Muscle layer of duodenum (tissue), 2 donors: ENCODE data around the gene RAE1.
"Not testable (repeated sequence)": the region's sequence is repeated elsewhere in the genome, so short reads cannot be mapped to it uniquely, and the experiment has no call there.

Source experiments
- H3K27ac ChIP-seq: one replicate; pipeline ENCODE4 v1.7.0; 2013; ENCODE audit warnings: mild to moderate bottlenecking, low read length
- H3K27me3 ChIP-seq: one replicate; pipeline ENCODE4 v1.7.0; 2013; ENCODE audit warnings: low read depth, mild to moderate bottlenecking, control low read depth, low read length
- H3K36me3 ChIP-seq, 2 donors: one replicate each; pipeline ENCODE4 v1.7.0; 2013; ENCODE audit warnings: low read length in 2 of 2, control low read depth in 1 of 2, mild to moderate bottlenecking in 1 of 2; ENCODE audit not compliant: insufficient read depth in 2 of 2, control insufficient read depth in 1 of 2
- H3K4me1 ChIP-seq, 2 donors: one replicate each; pipeline ENCODE4 v1.7.0; 2013; ENCODE audit warnings: low read length in 2 of 2, mild to moderate bottlenecking in 2 of 2, control low read depth in 1 of 2, moderate library complexity in 1 of 2; ENCODE audit not compliant: insufficient read depth in 2 of 2, control insufficient read depth in 1 of 2
- H3K4me3 ChIP-seq, 2 donors: one replicate each; pipeline ENCODE4 v1.7.0; 2013; ENCODE audit warnings: low read length in 2 of 2, low read depth in 1 of 2, mild to moderate bottlenecking in 1 of 2
- H3K9me3 ChIP-seq, 2 donors: one replicate each; pipeline ENCODE4 v1.7.0; 2013; ENCODE audit warnings: low read length in 2 of 2, control low read depth in 1 of 2, mild to moderate bottlenecking in 1 of 2; ENCODE audit not compliant: control insufficient read depth in 1 of 2
- donor health status: healthy.

Gene RAE1

DNA sequence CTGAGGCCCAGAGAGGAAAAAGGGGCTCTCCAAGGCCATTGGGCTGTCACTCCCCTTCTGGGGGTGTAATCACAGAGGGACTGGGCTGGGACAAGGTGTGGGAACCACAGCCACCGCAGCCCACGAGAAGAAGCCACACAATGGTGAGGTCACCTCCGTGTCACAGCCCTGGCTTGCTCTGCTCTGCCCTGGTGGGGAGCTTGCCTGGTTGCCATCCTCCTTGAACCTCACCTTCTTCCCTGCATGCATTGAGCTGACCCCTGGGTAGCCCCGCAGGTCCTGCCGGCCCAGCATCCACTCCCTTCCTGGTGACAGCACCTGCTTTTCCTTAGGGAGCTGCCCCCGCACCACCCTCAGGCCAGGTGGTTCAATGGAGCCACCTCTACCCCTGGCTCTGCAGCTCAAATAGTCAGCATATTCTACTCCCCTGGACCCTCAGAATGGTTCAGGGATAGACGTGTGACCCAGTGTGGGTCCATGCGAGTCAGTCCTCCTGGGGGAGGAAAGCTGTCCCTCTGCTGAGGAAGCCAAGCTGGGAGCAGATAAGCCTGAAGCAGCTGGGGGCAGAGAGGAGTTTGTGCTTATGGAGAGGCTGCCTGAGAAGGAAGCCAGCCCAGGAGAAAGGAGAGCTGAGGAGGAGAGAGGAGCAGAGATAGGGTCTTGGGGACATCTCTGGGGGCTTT, 61.4 kb downstream of the RAE1 start:
- H3K27ac ChIP-seq = no peak overlapping the region
- H3K4me1 ChIP-seq = peaks cover 0 to 30% of the 10 kb centered on the region in 2 donors
- H3K27me3 ChIP-seq = no peaks in the 10 kb centered on the region
- no peaks in the 10 kb centered on the region for H3K9me3 ChIP-seq
- peaks cover 5 to 20% of the 10 kb centered on the region in 2 donors for H3K36me3 ChIP-seq
- H3K4me3 ChIP-seq = no peak overlapping the region

DNA sequence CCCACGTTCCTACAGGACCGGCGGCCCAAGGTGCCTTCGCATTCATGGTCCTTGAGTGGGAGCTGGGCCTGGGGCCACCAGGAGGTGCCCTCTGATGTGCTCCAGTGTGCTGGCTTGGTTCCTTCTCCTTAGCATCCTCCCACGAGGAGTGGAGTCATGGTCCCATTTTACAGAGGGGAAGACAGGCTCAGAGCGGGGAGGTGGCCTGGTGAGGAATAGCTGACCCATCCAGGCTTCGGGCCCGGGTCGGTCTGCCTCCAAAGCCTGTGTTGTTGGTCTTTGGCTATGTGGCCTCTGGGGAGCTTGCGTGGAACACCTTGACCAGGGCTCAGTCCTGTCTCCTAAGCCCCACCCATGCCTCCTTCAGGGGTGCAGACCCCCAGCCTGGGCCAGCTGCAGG, 62.9 kb downstream of the RAE1 start:
- peaks cover 0 to 15% of the 10 kb centered on the region in 2 donors for H3K4me1 ChIP-seq
- H3K36me3 ChIP-seq = peaks cover 0 to 6% of the 10 kb centered on the region in 2 donors
- H3K27ac ChIP-seq = no peak overlapping the region
- no peak overlapping the region for H3K4me3 ChIP-seq
- no peaks in the 10 kb centered on the region for H3K9me3 ChIP-seq
- no peaks in the 10 kb centered on the region for H3K27me3 ChIP-seq

DNA sequence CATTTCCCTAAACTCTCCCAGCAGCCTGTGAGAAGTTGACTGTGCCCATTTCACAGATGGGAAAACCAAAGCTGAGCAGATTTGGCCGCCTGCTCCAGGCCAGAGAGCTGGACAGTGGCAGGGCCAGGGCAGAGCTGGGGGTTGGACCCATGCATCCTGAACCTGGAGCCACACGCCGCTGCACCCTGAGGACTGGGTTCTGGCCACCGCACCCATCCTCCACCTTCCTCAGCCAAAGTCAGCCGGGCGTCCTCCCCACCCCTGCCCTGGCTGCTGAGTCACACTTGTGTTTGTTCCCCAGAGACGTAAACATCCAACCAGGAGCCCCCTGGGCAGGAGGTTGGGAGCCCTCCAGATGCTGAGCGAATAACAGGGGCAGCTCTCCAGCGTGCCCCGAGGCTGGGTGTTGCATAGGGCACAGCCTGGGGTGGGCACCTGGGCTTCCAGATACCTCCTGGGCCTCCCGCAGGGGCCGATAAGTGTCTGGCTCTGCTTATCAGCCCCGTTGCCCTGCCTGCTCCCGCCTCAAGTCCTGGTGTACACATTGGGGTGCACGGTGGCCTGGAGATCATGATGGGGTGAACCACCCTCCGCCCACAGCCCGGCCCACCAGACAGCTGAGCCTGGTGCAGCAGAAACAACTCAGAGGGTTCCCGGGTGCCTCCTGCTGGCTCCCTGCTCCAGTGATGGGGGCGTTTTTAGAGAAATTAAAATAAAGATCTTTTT, 64.0 kb downstream of the RAE1 start:
- Histone ChIP-seq H3K27ac (no peak overlapping the region), H3K27me3 (no peaks in the 10 kb centered on the region), H3K9me3 (no peaks in the 10 kb centered on the region), H3K36me3 (no peaks in the 10 kb centered on the region), H3K4me1 (peaks cover 0 to 8% of the 10 kb centered on the region in 2 donors), H3K4me3 (no peak overlapping the region)

DNA sequence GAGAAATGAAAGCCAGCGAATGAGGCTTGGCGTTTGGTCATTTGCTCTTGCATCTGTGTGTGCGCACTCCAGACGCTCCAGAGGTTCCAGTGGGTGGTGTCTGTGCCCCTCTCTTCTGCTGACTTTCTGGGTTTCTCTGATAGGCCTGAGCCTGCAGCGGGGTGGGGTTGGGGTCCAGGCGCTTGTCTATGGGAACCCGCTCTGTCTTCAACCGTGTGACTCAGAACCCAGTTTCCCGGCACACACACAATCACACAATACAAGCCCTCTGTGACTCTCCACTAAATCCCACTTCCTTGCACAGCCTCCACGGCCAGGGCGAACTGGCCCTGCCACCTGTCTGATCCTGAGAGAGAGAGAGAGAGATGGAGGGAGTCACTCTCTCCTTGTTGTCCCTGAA, 64.7 kb downstream of the RAE1 start:
- Histone ChIP-seq H3K27ac (no peak overlapping the region), H3K4me3 (no peak overlapping the region), H3K9me3 (no peaks in the 10 kb centered on the region), H3K36me3 (no peaks in the 10 kb centered on the region), H3K27me3 (no peaks in the 10 kb centered on the region), H3K4me1 (peaks cover 0 to 8% of the 10 kb centered on the region in 2 donors)

DNA sequence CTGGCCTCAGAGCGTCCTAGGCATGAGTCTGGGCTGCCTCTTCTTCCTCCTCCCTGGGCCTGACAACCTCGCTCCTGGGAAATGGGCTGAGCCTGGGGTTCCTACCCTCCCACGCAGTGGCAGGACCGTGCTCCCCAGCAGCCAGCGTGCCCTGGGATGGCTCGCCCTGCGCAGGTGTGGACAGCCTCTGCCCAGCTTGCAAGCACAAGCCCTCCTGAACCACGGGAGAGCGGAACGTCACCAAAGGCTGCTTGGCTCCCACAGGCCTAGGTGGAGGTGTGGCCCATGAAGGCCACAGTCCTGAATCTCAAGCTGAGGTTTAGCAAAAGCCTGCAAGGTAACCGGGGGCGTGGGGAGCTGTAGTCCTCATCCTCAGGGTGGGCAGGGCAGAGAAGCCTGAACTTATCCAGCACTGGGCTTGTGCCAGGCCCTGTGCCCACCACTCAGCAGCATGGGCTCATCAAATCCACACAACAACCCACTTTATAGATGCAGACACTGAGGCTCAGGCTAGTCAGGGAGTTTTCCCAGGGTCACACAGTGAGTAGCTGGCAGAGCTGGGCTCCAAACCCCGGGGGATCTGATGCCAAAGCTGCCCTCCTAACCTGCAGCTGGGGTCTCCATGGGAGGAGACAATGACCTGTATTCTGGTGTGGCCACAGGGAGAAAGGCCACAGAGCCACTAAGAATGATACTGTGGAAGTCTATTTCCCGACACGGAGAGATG, 65.4 kb downstream of the RAE1 start:
- H3K27me3 ChIP-seq = no peaks in the 10 kb centered on the region

DNA sequence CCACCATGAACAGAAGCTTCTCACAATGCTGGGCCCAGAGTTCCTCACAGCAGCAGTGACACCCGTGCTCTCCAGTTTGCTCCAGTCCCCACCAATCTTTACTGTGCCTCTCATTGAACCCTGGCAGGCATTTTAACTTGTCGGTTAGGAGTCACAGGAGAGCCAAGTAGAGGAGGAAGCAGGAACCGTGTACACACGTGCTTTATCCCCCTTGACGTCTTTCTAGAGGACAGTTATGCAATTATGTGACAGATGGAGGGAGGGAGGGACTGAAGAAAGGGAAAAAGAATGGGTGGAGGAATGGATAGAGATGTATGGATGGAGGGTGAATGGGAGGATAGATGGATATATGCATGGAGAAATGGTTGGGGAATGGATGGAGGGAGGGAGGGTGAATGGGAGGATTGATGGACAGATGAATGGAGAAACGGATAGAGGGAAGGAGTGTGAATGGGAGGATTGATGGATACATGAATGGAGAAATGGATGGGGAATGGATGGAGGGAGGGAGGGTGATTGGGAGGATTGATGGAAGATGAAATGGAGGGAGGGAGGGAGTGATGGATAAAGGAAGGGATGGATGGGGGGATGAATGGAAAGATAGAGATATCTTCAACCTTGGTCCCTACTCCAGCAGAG, 66.1 kb downstream of the RAE1 start:
- Histone ChIP-seq H3K27me3 (no peaks in the 10 kb centered on the region), H3K4me1 (peaks cover 0 to 8% of the 10 kb centered on the region in 2 donors), H3K27ac (no peak overlapping the region), H3K4me3 (no peak overlapping the region), H3K9me3 (no peaks in the 10 kb centered on the region), H3K36me3 (no peaks in the 10 kb centered on the region)

More for the DNA sequence above, 65.4 kb downstream of the RAE1 start:
- Histone ChIP-seq H3K4me1 (peaks cover 0 to 8% of the 10 kb centered on the region in 2 donors), H3K36me3 (no peaks in the 10 kb centered on the region), H3K4me3 (no peak overlapping the region), H3K27ac (no peak overlapping the region), H3K9me3 (no peaks in the 10 kb centered on the region)

DNA sequence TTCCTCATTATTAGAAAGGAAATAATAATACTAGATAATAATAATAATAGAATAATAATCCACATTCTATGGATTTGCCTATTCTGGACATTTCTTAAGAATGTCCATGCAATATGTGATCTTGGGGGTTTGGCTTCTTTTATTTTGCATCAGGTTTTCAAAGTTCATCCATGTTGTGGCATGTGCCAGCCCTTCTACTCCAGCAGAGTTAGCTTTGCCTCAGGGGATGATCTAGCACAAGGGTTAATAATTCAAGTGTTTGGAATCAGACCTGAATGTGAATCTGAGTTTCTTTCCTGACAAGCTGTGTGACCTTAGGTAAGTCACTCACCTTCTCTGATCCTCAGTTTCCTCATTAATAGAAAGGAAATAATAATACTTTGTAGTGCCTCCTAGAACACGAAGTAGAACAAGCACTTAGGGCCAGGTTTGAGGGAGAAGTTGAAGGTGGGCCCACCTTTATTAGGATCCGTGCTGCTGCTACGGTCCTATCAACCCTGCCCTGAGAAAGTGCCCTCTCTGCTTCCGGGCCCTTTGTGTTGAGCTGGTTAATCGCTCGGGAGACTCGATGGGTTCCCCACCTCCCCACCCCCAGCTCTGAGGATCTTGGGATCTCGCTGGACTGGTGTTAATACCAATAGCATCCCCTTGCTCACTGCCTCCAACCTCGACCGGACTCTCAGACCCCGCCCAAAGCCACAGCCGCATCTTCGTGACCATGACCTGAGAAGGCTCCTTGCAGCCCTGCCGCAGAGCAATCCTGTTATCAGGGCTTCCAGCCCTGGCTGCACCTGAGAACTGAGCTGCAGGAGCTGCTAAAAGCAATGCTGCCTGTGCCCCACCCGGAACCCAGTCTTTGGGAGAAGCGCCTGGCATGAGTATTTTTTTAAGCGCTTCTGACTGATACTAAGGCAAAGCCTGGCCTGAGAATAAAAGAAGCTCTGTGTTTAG, 67.0 kb downstream of the RAE1 start:
- Histone ChIP-seq H3K36me3 (no peaks in the 10 kb centered on the region), H3K4me3 (no peak overlapping the region), H3K4me1 (peaks cover 0 to 8% of the 10 kb centered on the region in 2 donors), H3K9me3 (no peaks in the 10 kb centered on the region), H3K27ac (no peak overlapping the region), H3K27me3 (no peaks in the 10 kb centered on the region)

DNA sequence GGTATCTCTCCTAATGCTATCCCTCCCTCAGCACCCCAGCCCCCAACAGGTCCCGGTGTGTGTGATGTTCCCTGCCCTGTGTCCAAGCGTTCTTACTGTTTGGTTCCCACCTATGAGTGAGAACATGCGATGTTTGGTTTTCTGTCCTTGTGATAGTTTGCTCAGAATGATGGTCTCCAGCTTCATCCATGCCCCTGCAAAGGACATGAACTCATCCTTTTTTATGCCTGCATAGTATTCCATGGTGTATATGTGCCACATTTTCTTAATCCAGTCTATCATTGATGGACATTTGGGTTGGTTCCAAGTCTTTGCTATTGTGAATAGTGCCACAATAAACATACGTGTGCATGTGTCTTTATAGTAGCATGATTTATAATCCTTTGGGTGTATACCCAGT, 68.4 kb downstream of the RAE1 start:
- H3K36me3 ChIP-seq, H3K27me3 ChIP-seq, H3K9me3 ChIP-seq, H3K4me1 ChIP-seq, H3K4me3 ChIP-seq, H3K27ac ChIP-seq: not testable (repeated sequence)

DNA sequence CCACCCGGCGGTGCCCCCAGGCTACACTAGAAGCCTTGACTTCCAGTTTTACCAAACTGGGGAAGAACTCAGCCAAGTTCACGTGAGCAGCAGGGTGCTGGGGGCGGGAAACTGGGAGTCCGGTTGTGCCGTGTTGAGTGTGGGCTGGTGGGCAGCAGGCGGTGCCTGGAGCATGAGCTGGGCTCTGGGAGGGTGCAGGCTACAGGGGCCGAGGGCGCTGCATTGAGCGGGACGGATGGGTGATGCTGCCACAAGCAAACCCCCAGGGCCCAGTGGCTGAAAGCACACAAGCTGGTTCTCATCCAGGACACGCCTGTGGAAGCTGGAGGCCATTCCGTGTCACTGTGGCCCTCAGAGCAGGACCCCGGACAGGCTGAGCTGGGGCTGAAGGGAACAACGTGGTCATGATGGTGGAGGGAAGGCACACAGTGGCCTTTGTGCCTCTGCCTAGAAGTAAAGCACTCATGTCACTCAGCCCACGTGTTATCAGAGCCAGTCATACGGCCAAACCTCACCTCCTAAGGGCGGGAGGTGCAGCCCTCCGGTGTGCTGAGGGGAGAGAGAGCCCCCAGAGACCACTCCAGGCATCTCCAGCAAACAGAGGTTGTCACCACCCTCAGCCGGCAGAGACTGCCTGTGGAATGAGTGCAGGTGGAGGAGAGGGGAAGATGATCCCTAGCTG, 69.7 kb downstream of the RAE1 start:
- Histone ChIP-seq H3K4me3 (no peak overlapping the region), H3K36me3 (no peaks in the 10 kb centered on the region), H3K9me3 (no peaks in the 10 kb centered on the region), H3K27me3 (no peaks in the 10 kb centered on the region), H3K27ac (no peak overlapping the region), H3K4me1 (no peaks in the 10 kb centered on the region)
